ENCODE data around the gene ZNF280A.

The ZNF280A gene

DNA sequence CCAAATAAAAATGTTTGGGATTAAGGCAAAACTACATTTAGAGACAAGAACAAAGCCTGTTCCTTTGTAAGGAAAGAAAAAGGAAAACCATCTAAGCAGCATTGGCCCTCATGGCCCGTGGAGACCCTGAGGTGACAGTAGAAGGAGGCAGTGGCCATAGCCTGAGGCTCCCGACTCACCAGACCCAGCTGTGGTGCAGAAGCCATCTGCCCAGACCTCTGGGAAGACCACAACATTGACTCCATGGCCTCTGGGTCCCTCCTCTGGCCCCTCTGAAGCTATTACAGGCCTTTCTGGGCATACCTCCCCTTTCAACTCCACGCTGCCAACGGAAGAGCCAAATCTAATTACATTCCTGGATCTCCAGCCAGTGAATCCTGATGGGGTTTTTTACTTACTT is 32.6 kb upstream of the ZNF280A start:
- peak; percentile 65 for ATAC-seq
- TF ChIP-seq TCF4 (CRISPR knock-in tag; IDR thresholded peaks at IDR 0.05; ENCODE audit: borderline replicate concordance), result peak; percentile 36; the same call in 1 of the 2 replicates
- no peak for TF ChIP-seq ISL1 (CRISPR knock-in tag; IDR thresholded peaks at IDR 0.05)
- no peak for TF ChIP-seq BACH2 (CRISPR knock-in tag; IDR thresholded peaks at IDR 0.05; ENCODE audit: borderline replicate concordance)
- TF ChIP-seq SNAI2 (CRISPR knock-in tag; IDR thresholded peaks at IDR 0.05), result no peak
- no peak for TF ChIP-seq GLIS3 (CRISPR knock-in tag; IDR thresholded peaks at IDR 0.05)
- no peak for TF ChIP-seq ZNF70 (CRISPR knock-in tag; IDR thresholded peaks at IDR 0.05)
- TF ChIP-seq ZNF8 (CRISPR knock-in tag; IDR thresholded peaks at IDR 0.05), result peak; percentile 78
- TF ChIP-seq, protein P1, sequence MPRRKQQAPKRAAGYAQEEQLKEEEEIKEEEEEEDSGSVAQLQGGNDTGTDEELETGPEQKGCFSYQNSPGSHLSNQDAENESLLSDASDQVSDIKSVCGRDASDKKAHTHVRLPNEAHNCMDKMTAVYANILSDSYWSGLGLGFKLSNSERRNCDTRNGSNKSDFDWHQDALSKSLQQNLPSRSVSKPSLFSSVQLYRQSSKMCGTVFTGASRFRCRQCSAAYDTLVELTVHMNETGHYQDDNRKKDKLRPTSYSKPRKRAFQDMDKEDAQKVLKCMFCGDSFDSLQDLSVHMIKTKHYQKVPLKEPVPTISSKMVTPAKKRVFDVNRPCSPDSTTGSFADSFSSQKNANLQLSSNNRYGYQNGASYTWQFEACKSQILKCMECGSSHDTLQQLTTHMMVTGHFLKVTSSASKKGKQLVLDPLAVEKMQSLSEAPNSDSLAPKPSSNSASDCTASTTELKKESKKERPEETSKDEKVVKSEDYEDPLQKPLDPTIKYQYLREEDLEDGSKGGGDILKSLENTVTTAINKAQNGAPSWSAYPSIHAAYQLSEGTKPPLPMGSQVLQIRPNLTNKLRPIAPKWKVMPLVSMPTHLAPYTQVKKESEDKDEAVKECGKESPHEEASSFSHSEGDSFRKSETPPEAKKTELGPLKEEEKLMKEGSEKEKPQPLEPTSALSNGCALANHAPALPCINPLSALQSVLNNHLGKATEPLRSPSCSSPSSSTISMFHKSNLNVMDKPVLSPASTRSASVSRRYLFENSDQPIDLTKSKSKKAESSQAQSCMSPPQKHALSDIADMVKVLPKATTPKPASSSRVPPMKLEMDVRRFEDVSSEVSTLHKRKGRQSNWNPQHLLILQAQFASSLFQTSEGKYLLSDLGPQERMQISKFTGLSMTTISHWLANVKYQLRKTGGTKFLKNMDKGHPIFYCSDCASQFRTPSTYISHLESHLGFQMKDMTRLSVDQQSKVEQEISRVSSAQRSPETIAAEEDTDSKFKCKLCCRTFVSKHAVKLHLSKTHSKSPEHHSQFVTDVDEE (CRISPR knock-in tag; IDR thresholded peaks at IDR 0.05), result no peak
- no peak for TF ChIP-seq OSR1 (CRISPR knock-in tag; IDR thresholded peaks at IDR 0.05)

DNA sequence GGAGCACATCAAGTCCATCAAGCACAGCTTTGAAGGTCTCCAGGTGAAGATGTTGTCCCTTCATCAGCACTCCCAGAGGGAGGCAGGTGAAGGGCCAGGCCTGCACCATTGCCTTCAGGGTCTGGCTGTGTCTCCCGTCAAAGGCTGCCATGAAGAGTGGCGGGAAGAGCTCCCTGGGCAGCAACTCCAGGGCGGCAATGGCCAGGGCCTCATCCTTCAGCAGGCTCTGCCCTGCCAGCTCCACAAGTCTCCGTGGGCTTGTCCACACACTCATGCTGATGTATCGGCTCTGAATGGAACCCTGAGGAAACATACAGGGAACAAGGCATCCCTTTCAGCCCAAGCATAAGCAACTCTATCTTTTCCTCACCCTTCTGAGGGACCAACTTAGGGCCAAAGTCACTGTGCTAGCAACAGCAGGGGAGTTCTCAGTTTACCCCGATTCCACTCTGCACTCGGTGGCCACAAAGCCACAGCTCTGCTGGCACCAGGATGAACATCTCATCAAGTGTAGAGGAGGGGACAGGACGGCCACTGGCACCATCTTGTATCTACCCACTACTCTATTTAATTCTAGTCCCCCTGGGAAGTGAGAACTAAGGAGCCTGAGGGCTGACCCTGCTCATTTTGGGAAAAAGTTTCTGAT is 30.8 kb upstream of the ZNF280A start:
- TF ChIP-seq SNAI2 (CRISPR knock-in tag; IDR thresholded peaks at IDR 0.05) (no peak), ESRRG (CRISPR knock-in tag; IDR thresholded peaks at IDR 0.05) (no peak), ZFP3 (CRISPR knock-in tag; IDR thresholded peaks at IDR 0.05) (no peak), TOX (CRISPR knock-in tag; IDR thresholded peaks at IDR 0.05; ENCODE audit: borderline replicate concordance) (no peak), ISL1 (CRISPR knock-in tag; IDR thresholded peaks at IDR 0.05) (no peak), ZFP30 (CRISPR knock-in tag; IDR thresholded peaks at IDR 0.05) (no peak), ARNTL (CRISPR knock-in tag; IDR thresholded peaks at IDR 0.05; ENCODE audit: borderline replicate concordance, low read depth) (no peak), ZNF8 (CRISPR knock-in tag; IDR thresholded peaks at IDR 0.05) (no peak), OSR1 (CRISPR knock-in tag; IDR thresholded peaks at IDR 0.05) (no peak), TCF4 (CRISPR knock-in tag; IDR thresholded peaks at IDR 0.05; ENCODE audit: borderline replicate concordance) (no peak), RARB (CRISPR knock-in tag; IDR thresholded peaks at IDR 0.05) (no peak)
- TF ChIP-seq, protein P2, sequence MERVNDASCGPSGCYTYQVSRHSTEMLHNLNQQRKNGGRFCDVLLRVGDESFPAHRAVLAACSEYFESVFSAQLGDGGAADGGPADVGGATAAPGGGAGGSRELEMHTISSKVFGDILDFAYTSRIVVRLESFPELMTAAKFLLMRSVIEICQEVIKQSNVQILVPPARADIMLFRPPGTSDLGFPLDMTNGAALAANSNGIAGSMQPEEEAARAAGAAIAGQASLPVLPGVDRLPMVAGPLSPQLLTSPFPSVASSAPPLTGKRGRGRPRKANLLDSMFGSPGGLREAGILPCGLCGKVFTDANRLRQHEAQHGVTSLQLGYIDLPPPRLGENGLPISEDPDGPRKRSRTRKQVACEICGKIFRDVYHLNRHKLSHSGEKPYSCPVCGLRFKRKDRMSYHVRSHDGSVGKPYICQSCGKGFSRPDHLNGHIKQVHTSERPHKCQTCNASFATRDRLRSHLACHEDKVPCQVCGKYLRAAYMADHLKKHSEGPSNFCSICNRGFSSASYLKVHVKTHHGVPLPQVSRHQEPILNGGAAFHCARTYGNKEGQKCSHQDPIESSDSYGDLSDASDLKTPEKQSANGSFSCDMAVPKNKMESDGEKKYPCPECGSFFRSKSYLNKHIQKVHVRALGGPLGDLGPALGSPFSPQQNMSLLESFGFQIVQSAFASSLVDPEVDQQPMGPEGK (CRISPR knock-in tag; IDR thresholded peaks at IDR 0.05; ENCODE audit: borderline replicate concordance), result no peak
- TF ChIP-seq, protein P3, sequence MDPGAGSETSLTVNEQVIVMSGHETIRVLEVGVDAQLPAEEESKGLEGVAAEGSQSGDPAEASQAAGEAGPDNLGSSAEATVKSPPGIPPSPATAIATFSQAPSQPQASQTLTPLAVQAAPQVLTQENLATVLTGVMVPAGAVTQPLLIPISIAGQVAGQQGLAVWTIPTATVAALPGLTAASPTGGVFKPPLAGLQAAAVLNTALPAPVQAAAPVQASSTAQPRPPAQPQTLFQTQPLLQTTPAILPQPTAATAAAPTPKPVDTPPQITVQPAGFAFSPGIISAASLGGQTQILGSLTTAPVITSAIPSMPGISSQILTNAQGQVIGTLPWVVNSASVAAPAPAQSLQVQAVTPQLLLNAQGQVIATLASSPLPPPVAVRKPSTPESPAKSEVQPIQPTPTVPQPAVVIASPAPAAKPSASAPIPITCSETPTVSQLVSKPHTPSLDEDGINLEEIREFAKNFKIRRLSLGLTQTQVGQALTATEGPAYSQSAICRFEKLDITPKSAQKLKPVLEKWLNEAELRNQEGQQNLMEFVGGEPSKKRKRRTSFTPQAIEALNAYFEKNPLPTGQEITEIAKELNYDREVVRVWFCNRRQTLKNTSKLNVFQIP (CRISPR knock-in tag; IDR thresholded peaks at IDR 0.05; ENCODE audit: borderline replicate concordance, low read depth), result no peak
- no peak for ATAC-seq

DNA sequence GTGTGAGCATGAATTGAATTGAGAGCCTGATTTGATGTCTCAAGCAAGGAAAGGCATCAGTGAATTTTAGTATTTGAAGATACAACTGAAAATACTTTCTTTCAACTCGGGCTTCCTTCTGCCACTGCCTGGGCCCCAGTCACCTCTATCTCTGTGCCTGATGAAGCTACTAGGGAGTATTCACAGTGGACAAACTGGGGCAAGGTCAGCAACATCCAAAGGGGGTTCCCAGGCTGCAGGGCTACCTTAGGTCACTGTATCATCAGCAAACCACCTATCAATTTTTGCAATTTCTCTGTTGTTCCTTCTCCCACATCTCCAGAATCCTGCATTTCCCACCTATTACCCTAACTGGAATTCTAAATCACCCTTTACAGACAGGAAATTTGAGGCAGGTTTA is 28.8 kb upstream of the ZNF280A start:
- no peak for ATAC-seq
- TF ChIP-seq OSR1 (CRISPR knock-in tag; IDR thresholded peaks at IDR 0.05), result no peak
- TF ChIP-seq, protein P4, sequence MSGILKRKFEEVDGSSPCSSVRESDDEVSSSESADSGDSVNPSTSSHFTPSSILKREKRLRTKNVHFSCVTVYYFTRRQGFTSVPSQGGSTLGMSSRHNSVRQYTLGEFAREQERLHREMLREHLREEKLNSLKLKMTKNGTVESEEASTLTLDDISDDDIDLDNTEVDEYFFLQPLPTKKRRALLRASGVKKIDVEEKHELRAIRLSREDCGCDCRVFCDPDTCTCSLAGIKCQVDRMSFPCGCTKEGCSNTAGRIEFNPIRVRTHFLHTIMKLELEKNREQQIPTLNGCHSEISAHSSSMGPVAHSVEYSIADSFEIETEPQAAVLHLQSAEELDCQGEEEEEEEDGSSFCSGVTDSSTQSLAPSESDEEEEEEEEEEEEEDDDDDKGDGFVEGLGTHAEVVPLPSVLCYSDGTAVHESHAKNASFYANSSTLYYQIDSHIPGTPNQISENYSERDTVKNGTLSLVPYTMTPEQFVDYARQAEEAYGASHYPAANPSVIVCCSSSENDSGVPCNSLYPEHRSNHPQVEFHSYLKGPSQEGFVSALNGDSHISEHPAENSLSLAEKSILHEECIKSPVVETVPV (CRISPR knock-in tag; IDR thresholded peaks at IDR 0.05), result no peak
- no peak for TF ChIP-seq ZNF8 (CRISPR knock-in tag; IDR thresholded peaks at IDR 0.05)
- TF ChIP-seq RARB (CRISPR knock-in tag; IDR thresholded peaks at IDR 0.05), result no peak

DNA sequence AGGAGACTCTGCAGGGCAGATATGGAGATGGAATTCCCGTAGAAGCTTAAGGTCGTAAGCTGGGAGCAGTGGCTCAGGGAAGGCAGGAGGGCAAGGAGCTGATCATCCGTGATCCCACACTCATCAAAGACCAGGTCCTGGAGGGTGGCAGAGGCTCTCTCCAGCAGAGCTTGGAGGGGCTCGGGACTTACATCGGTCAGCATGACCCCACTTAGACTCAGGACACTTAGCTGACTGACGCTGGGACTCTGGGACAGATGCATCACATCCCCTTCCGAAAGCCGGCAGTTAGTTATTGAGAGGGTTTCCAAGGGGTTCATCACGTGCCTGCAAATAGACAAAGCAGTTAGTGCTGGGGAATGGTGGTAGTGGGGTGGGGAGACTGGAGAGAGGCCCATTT is 28.2 kb upstream of the ZNF280A start:
- no peak for ATAC-seq
- no peak for TF ChIP-seq ZNF70 (CRISPR knock-in tag; IDR thresholded peaks at IDR 0.05)
- no peak for TF ChIP-seq ZC3H10 (CRISPR knock-in tag; IDR thresholded peaks at IDR 0.05)
- TF ChIP-seq GLIS3 (CRISPR knock-in tag; IDR thresholded peaks at IDR 0.05), result no peak
- no peak for TF ChIP-seq ZNF565 (CRISPR knock-in tag; conservative IDR thresholded peaks at IDR 0.05; ENCODE audit: low read depth)
- TF ChIP-seq ZFP3 (CRISPR knock-in tag; IDR thresholded peaks at IDR 0.05), result no peak
- no peak for TF ChIP-seq TOX (CRISPR knock-in tag; IDR thresholded peaks at IDR 0.05; ENCODE audit: borderline replicate concordance)
- TF ChIP-seq, protein P5, sequence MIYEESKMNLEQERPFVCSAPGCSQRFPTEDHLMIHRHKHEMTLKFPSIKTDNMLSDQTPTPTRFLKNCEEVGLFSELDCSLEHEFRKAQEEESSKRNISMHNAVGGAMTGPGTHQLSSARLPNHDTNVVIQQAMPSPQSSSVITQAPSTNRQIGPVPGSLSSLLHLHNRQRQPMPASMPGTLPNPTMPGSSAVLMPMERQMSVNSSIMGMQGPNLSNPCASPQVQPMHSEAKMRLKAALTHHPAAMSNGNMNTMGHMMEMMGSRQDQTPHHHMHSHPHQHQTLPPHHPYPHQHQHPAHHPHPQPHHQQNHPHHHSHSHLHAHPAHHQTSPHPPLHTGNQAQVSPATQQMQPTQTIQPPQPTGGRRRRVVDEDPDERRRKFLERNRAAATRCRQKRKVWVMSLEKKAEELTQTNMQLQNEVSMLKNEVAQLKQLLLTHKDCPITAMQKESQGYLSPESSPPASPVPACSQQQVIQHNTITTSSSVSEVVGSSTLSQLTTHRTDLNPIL (CRISPR knock-in tag; IDR thresholded peaks at IDR 0.05; ENCODE audit: low read depth), result no peak
- no peak for TF ChIP-seq PPARA (CRISPR knock-in tag; IDR thresholded peaks at IDR 0.05; ENCODE audit: borderline replicate concordance)
- no peak for TF ChIP-seq ESRRG (CRISPR knock-in tag; IDR thresholded peaks at IDR 0.05)
- TF ChIP-seq SNAI2 (CRISPR knock-in tag; IDR thresholded peaks at IDR 0.05), result no peak
- TF ChIP-seq, protein P4 (CRISPR knock-in tag; IDR thresholded peaks at IDR 0.05), result no peak
- TF ChIP-seq CSDC2 (CRISPR knock-in tag; IDR thresholded peaks at IDR 0.05), result no peak
- TF ChIP-seq ZNF8 (CRISPR knock-in tag; IDR thresholded peaks at IDR 0.05), result no peak

All from SK-N-SH treated with all-trans-retinoic acid at 6 μM for 48 hours (cell line).